Measurements from ENCODE around the gene CHRM2. TPM values are rescaled to one million over a fixed set of nuclear protein-coding genes. Genes with fewer than 3 reads are reported as not detected.

The CHRM2 gene
- total and polyA plus RNA-seq, 2 experiments from 2014 or later: 0.21 to 0.35 TPM

- no peaks in the 10 kb centered on the region for H3K9me3 Mint-ChIP-seq
- no peaks in the 10 kb centered on the region for H3K4me1 Mint-ChIP-seq
- no peak for TF ChIP-seq ETS1 (IDR thresholded peaks at IDR 0.05)
- no peak for TF ChIP-seq CTCF (conservative IDR thresholded peaks at IDR 0.05; ENCODE audit: low read depth in 2 of 2)
- no peak for TF ChIP-seq JUNB (IDR thresholded peaks at IDR 0.05; ENCODE audit: unreplicated experiment)
- TF ChIP-seq EZH2 (IDR thresholded peaks at IDR 0.05; ENCODE audit: low read depth, unreplicated experiment): no peak
- TF ChIP-seq REST (IDR thresholded peaks at IDR 0.05; ENCODE audit: unreplicated experiment): no peak
- no peak for TF ChIP-seq ZNF114 (CRISPR knock-in tag; IDR thresholded peaks at IDR 0.05)
- no peak for TF ChIP-seq CREB1 (CRISPR knock-in tag; IDR thresholded peaks at IDR 0.05; ENCODE audit: low read depth)
- no peak for TF ChIP-seq EZH2phosphoT487 (IDR thresholded peaks at IDR 0.05; ENCODE audit: unreplicated experiment)
- TF ChIP-seq ZNF331 (CRISPR knock-in tag; IDR thresholded peaks at IDR 0.05; ENCODE audit: low read depth): no peak
- TF ChIP-seq POLR2AphosphoS5 (IDR thresholded peaks at IDR 0.05; ENCODE audit: low read depth): no peak
- TF ChIP-seq ZNF462 (CRISPR knock-in tag; IDR thresholded peaks at IDR 0.05): no peak
- no peak for TF ChIP-seq NANOG (IDR thresholded peaks at IDR 0.05; ENCODE audit: borderline replicate concordance)
- TF ChIP-seq STAT1 (IDR thresholded peaks at IDR 0.05; ENCODE audit: unreplicated experiment): no peak
- no peak for DNase-seq (ENCODE audit: low spot score)
- Histone ChIP-seq H3K4me1 (ENCODE audit: insufficient read depth) (no peaks in the 10 kb centered on the region), H3K4me2 (no peak overlapping the region), H3K79me2 (replicated peaks; ENCODE audit: insufficient read depth) (no peaks in the 10 kb centered on the region), H4K20me1 (replicated peaks; ENCODE audit: insufficient read depth) (no peaks in the 10 kb centered on the region), H3K27ac (ENCODE audit: low read depth) (no peak overlapping the region), H3F3A (replicated peaks; ENCODE audit: low read depth) (no peaks in the 10 kb centered on the region), H2AFZ (no peak overlapping the region), H3K27me3 (ENCODE audit: insufficient read depth) (no peaks in the 10 kb centered on the region), H3K4me3 (no peak overlapping the region), H3K36me3 (ENCODE audit: insufficient read depth) (no peaks in the 10 kb centered on the region; the same call in 1 of the 2 replicates), H3K9me2 (ENCODE audit: insufficient read depth) (no peaks in the 10 kb centered on the region)
- no peaks in the 10 kb centered on the region for H3K36me3 Mint-ChIP-seq (ENCODE audit: low read depth)
- ATAC-seq: no peak
- no peak overlapping the region for H3K4me3 Mint-ChIP-seq
- no peak overlapping the region for H3K27ac Mint-ChIP-seq
- no peaks in the 10 kb centered on the region for H3K27me3 Mint-ChIP-seq (ENCODE audit: insufficient read depth, low read depth, poor library complexity)
Measured at GRCh38 chr7:136956671-136957070, 88.2 kb downstream of the CHRM2 start.
